Body of pancreas (tissue), 4 donors: Measurements from ENCODE around the gene TST. TPM values are rescaled to one million over a fixed set of nuclear protein-coding genes. Genes with fewer than 3 reads are reported as not detected.

Source experiments
- ATAC-seq: fragments of 150-250 bp; one replicate; pipeline ENCODE4 v1.9.1; 2016
- DNase-seq, 4 donors: peaks; one replicate each; pipeline ENCODE4 v3.0.0-alpha.2; 2019
- H3K27ac ChIP-seq, 4 donors: fragments of 200-600 bp; sonication (generic); 1 replicate in 3 of 4; 2 replicates in 1 of 4; pipeline versions ENCODE4 v1.5.1 to v1.6.1; 2016 to 2019; ENCODE audit warnings: mild to moderate bottlenecking in 1 of 4, mixed read lengths in 1 of 4, moderate library complexity in 1 of 4
- H3K27me3 ChIP-seq, 2 donors: fragments of 200-600 bp; sonication (generic); one replicate each; pipeline ENCODE4 v1.6.0; 2016; ENCODE audit warnings: mild to moderate bottlenecking in 1 of 2
- H3K36me3 ChIP-seq, 2 donors: fragments of 200-600 bp; sonication (generic); replicated peaks in 1 of 2; 2 replicates each; pipeline ENCODE4 v1.5.1; 2016; ENCODE audit warnings: low read depth in 2 of 2; ENCODE audit not compliant: insufficient read depth in 1 of 2
- H3K4me1 ChIP-seq: fragments of 200-600 bp; sonication (generic); one replicate; pipeline ENCODE4 v1.6.0; 2016
- H3K4me3 ChIP-seq, 2 donors: fragments of 200-600 bp; sonication (generic); 1 replicate in 1 of 2; 2 replicates in 1 of 2; pipeline ENCODE4 v1.5.1; 2016 to 2019
- H3K9me3 ChIP-seq, 3 donors: fragments of 200-600 bp; sonication (generic); 1 replicate in 2 of 3; 2 replicates in 1 of 3; pipeline ENCODE4 v1.5.1; 2016
- POLR2A ChIP-seq, 3 donors: fragments of 450-650 bp; IDR thresholded peaks; one replicate each; pipeline ENCODE4 v1.6.1; 2016; ENCODE audit warnings: antibody characterized with exemption in 3 of 3, mild to moderate bottlenecking in 2 of 3
- WGBS, 2 donors: methylation state at CpG; one replicate each; pipeline ENCODE4 v1.1.5; 2017; 5-methylcytosine and 5-hydroxymethylcytosine counted together
- intact Hi-C: fragments of 100-400 bp; cut with DNase I; formaldehyde crosslinking; loops from one replicate; pipeline ENCODE4 v1.15.1; 2023
- total RNA-seq, 2 donors: library from RNA; depleted of rRNA; stranded (reverse); fragments of >200 nt; gene quantifications; one replicate each; pipeline ENCODE4 v1.1.0, GENCODE V29; 2016
- TF ChIP-seq, protein P1 (sequence below), 7 experiments: fragments of 450-650 bp in 4 of 7; fragments of 200-600 bp in 3 of 7; sonication (generic) in 3 of 7; IDR thresholded peaks; one replicate each; pipeline ENCODE4 v1.5.1; 2016 to 2019; ENCODE audit warnings: antibody characterized with exemption in 7 of 7

The TST gene
- total RNA-seq, 2 donors from 2014 or later, result 73.8 to 91.1 TPM

DNA sequence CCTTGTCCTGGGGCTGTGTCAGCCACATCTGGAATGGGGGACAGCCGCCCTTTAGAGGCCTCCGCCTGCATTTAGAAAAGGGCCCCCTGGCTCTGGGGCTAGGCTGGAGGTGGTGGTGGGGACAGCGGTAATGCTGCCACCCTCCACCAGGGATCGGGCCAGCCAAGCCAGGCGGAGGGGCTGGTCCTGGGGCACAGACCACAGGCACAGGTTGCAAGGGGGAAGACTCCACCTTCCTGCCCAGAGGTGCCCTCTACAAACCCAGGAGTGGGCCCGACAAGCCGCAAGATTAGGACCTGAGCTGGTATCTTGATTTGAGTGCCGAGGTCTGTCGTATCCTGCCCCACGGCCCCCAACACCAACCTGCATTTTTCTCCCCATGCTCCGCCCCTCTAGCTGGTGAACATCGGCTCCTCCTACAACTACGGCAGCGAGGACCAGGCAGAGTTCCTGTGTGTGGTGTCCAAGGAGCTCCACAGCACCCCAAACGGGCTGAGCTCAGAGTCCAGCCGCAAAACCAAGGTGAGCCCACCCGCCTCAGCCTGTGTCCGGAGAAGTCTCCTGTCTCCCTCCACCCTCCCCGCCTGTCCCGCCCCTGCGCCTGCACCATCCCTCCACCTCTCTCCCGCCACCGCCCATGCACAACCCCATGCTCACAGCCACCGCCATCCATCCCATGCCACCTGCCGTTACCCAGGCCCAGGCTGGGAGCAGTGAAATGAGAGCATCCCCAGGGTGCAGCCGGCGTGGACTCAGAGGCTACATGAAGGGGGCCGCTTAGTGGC is 39.9 kb upstream of the TST start:
- no peak overlapping the region for H3K4me3 ChIP-seq
- no peak for DNase-seq
- no peak overlapping the region for H3K27ac ChIP-seq
- H3K9me3 ChIP-seq, result no peaks in the 10 kb centered on the region
- no peak for ATAC-seq
- H3K27me3 ChIP-seq, result no peaks in the 10 kb centered on the region
- H3K36me3 ChIP-seq, result no peaks in the 10 kb centered on the region
- TF ChIP-seq POLR2A (IDR thresholded peaks at IDR 0.05), result no peak
- TF ChIP-seq, protein P1, sequence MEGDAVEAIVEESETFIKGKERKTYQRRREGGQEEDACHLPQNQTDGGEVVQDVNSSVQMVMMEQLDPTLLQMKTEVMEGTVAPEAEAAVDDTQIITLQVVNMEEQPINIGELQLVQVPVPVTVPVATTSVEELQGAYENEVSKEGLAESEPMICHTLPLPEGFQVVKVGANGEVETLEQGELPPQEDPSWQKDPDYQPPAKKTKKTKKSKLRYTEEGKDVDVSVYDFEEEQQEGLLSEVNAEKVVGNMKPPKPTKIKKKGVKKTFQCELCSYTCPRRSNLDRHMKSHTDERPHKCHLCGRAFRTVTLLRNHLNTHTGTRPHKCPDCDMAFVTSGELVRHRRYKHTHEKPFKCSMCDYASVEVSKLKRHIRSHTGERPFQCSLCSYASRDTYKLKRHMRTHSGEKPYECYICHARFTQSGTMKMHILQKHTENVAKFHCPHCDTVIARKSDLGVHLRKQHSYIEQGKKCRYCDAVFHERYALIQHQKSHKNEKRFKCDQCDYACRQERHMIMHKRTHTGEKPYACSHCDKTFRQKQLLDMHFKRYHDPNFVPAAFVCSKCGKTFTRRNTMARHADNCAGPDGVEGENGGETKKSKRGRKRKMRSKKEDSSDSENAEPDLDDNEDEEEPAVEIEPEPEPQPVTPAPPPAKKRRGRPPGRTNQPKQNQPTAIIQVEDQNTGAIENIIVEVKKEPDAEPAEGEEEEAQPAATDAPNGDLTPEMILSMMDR (IDR thresholded peaks at IDR 0.05), result no peak
- intact Hi-C loops, result loop anchor here (10.0 kb wide), 2 partner anchors 194 to 274 kb away; partner anchors contain the start of gene NCF4
- WGBS, 2 donors, result 87 to 94% methylated on average over 20 to 24 of the region's 28 CpGs
- H3K4me1 ChIP-seq, result no peaks in the 10 kb centered on the region

DNA sequence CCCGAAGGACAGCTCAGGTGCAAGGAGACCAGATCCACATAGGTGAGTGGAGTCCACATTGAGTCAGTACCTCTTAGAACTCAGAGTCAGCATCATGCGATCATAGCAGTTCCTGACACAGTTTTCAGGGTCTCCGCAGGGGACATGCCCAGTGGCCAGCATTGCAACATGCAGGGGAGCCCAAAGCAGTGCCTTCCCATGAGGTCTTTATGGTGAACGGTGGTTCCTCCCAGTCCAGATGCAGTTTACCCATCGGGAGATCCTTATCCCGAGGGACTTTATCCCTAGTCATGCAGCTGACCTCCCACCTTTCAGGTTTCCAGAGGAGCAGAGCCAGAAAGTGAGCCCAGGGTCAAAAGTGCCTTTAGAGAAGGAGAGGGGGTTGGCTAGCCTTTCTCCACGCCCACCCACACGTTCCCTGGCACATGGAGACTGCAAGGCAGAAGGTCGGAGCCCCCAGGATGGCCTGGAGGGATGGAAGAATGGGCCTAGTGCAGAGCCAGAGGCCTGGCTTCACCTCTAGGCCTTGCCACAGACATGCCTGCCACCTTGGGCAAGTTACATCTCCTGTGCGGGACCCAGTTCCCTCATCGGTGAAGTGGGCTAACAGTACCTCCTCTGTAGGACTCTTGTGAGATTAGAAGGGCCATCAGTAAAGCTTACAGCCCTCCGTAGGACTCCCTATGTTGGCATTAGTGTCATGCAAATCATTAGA is 38.7 kb upstream of the TST start:
- ATAC-seq (no peak), DNase-seq (no peak)
- H3K36me3 ChIP-seq, result no peaks in the 10 kb centered on the region
- no peaks in the 10 kb centered on the region for H3K4me1 ChIP-seq
- H3K27me3 ChIP-seq, result no peaks in the 10 kb centered on the region
- 70 to 82% methylated on average over 12 of the region's 12 CpGs for WGBS, 2 donors
- no peaks in the 10 kb centered on the region for H3K9me3 ChIP-seq
- no peak overlapping the region for H3K27ac ChIP-seq
- H3K4me3 ChIP-seq, result no peak overlapping the region
- intact Hi-C loops, result loop anchor here (10.0 kb wide), 2 partner anchors 193 to 273 kb away; partner anchors contain the start of gene NCF4
- TF ChIP-seq, protein P1 (IDR thresholded peaks at IDR 0.05), result no peak
- no peak for TF ChIP-seq POLR2A (IDR thresholded peaks at IDR 0.05)

DNA sequence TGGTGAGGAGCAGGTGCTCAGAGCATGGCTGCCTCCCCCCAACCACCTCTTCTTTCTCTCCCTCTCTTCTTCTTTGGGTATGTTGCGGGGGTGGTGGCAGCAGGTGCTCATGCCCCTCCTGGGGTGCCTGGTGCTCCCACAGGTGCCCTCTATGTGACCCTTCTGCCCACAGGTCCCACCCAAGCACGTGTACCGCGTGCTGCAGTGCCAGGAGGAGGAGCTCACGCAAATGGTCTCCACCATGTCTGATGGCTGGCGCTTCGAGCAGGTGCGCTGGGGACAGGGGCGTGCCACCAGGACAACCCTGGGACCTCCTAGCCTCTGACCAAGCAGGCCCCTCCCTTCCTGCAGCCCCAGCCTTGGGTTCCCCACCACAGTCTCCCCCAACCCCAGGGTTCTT is 38.0 kb upstream of the TST start:
- 78 to 80% methylated on average over 9 of the region's 9 CpGs for WGBS, 2 donors
- Histone ChIP-seq H3K36me3 (no peaks in the 10 kb centered on the region), H3K4me1 (peaks cover 3% of the 10 kb centered on the region), H3K27me3 (no peaks in the 10 kb centered on the region), H3K9me3 (no peaks in the 10 kb centered on the region), H3K27ac (no peak overlapping the region), H3K4me3 (no peak overlapping the region)
- no peak for DNase-seq
- TF ChIP-seq, protein P1 (IDR thresholded peaks at IDR 0.05), result no peak
- ATAC-seq, result no peak
- intact Hi-C loops, result loop anchor here (10.0 kb wide), 2 partner anchors 192 to 272 kb away; partner anchors contain the start of gene NCF4

DNA sequence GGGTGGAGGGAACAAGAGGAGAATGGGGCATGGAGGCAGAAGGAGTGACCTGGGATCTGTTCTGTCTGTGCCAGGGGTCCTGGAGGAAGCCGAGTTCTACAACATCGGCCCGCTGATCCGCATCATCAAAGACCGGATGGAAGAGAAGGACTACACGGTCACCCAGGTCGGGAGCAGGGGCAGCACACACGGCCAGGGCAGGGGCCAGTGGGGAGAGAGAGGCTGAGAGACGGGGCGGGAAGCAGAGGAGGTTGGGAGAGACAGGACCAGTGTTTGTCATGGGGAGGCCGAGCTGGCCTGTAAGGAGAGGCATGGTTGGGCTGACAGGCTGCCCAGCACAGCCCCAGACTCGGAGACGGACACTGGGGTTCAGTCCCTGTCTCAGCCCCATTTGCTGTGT is 37.0 kb upstream of the TST start:
- peaks cover 8% of the 10 kb centered on the region for H3K4me1 ChIP-seq
- intact Hi-C loops, result loop anchor here (10.0 kb wide), 2 partner anchors 191 to 271 kb away; partner anchors contain the start of gene NCF4
- WGBS, 2 donors, result 86% methylated on average over 12 to 13 of the region's 13 CpGs
- no peak for TF ChIP-seq POLR2A (IDR thresholded peaks at IDR 0.05)
- TF ChIP-seq, protein P1 (IDR thresholded peaks at IDR 0.05), result no peak
- DNase-seq (no peak), ATAC-seq (no peak)
- H3K4me3 ChIP-seq, result no peak overlapping the region
- no peaks in the 10 kb centered on the region for H3K9me3 ChIP-seq
- no peaks in the 10 kb centered on the region for H3K36me3 ChIP-seq
- H3K27me3 ChIP-seq, result no peaks in the 10 kb centered on the region
- no peak overlapping the region for H3K27ac ChIP-seq
